Measurements from ENCODE around the gene MESP2.

DNA sequence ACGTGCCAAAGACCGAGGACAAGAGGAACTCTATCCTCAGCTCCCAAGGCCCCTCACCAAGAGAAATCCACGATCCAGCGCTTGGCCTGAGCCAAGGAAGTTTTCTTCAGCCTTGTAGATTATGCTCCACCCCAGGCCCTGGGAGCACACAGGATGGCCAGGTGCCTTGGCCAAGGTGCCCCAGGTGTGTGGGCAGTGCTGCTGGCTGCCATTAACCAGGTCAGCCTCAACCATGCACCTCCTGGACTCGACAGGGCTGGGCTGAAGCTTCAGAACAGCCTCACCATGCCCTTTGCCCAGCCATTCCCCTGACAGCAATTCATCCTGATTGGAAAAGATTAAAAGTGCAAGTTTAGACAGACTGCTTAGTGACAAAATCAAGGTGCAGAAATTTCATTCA, 14.2 kb upstream of the MESP2 start:
- TF ChIP-seq, protein P1, sequence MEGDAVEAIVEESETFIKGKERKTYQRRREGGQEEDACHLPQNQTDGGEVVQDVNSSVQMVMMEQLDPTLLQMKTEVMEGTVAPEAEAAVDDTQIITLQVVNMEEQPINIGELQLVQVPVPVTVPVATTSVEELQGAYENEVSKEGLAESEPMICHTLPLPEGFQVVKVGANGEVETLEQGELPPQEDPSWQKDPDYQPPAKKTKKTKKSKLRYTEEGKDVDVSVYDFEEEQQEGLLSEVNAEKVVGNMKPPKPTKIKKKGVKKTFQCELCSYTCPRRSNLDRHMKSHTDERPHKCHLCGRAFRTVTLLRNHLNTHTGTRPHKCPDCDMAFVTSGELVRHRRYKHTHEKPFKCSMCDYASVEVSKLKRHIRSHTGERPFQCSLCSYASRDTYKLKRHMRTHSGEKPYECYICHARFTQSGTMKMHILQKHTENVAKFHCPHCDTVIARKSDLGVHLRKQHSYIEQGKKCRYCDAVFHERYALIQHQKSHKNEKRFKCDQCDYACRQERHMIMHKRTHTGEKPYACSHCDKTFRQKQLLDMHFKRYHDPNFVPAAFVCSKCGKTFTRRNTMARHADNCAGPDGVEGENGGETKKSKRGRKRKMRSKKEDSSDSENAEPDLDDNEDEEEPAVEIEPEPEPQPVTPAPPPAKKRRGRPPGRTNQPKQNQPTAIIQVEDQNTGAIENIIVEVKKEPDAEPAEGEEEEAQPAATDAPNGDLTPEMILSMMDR (conservative IDR thresholded peaks at IDR 0.05 in 1 of 2, IDR thresholded peaks at IDR 0.05 in 1 of 2; ENCODE audit: extremely low read depth in 1 of 2, insufficient read depth in 1 of 2, low read depth in 1 of 2, low read length in 2 of 2): no peak
- no peak for TF ChIP-seq EZH2 (IDR thresholded peaks at IDR 0.05; ENCODE audit: borderline replicate concordance, low read length)
